SK-N-SH treated with all-trans-retinoic acid at 6 μM for 48 hours (cell line): ENCODE data around the gene FAM78B.

Experiments
- ATAC-seq: fragments of 200-7000 bp; cut with Tn5 transposase; 3 replicates; pipeline ENCODE4 v1.9.1; 2020; ENCODE audit warnings: mild to moderate bottlenecking, moderate library complexity
- ARNTL ChIP-seq: fragments of 450-650 bp; formaldehyde crosslinking; IDR thresholded peaks from 2 replicates; pipeline ENCODE4 v1.5.0; 2020; ENCODE audit warnings: low read depth, mild to moderate bottlenecking, moderate library complexity, borderline replicate concordance
- BACH2 ChIP-seq: fragments of 250-450 bp; sonication (Bioruptor Pico); IDR thresholded peaks from 2 replicates; pipeline ENCODE4 v1.9.0; 2021; ENCODE audit warnings: mild to moderate bottlenecking, borderline replicate concordance
- CSDC2 ChIP-seq: fragments of 250-450 bp; sonication (Bioruptor Pico); IDR thresholded peaks from 2 replicates; pipeline ENCODE4 v1.5.0; 2020; ENCODE audit warnings: mild to moderate bottlenecking, moderate library complexity
- ESRRG ChIP-seq: fragments of 250-450 bp; sonication (Bioruptor Pico); IDR thresholded peaks from 2 replicates; pipeline ENCODE4 v1.6.1; 2021; ENCODE audit warnings: mild to moderate bottlenecking
- GLIS3 ChIP-seq: fragments of 250-450 bp; sonication (Bioruptor Pico); IDR thresholded peaks from 2 replicates; pipeline ENCODE4 v1.5.0; 2020; ENCODE audit warnings: mild to moderate bottlenecking, moderate library complexity
- ISL1 ChIP-seq: fragments of 250-450 bp; sonication (Bioruptor Pico); IDR thresholded peaks from 2 replicates; pipeline ENCODE4 v2.1.2; 2022; ENCODE audit warnings: mild to moderate bottlenecking, moderate library complexity
- OSR1 ChIP-seq: fragments of 250-450 bp; sonication (Bioruptor Pico); IDR thresholded peaks from 2 replicates; pipeline ENCODE4 v1.8.0; 2022; ENCODE audit warnings: moderate library complexity, mild to moderate bottlenecking, inconsistent platforms
- PPARA ChIP-seq: fragments of 250-450 bp; sonication (Bioruptor Pico); IDR thresholded peaks from 2 replicates; pipeline ENCODE4 v1.5.0; 2020; ENCODE audit warnings: mild to moderate bottlenecking, borderline replicate concordance
- RARB ChIP-seq: fragments of 250-450 bp; sonication (Bioruptor Pico); IDR thresholded peaks from 2 replicates; pipeline ENCODE4 v1.8.0; 2021; ENCODE audit warnings: mild to moderate bottlenecking, moderate library complexity
- SNAI2 ChIP-seq: fragments of 250-450 bp; sonication (Bioruptor Pico); IDR thresholded peaks from 2 replicates; pipeline ENCODE4 v1.5.0; 2020; ENCODE audit warnings: mild to moderate bottlenecking, moderate library complexity
- TCF4 ChIP-seq: fragments of 250-450 bp; sonication (Bioruptor Pico); IDR thresholded peaks from 2 replicates; pipeline ENCODE4 v1.8.0; 2021; ENCODE audit warnings: mild to moderate bottlenecking, moderate library complexity, borderline replicate concordance
- TOX ChIP-seq: fragments of 250-450 bp; sonication (Bioruptor Pico); IDR thresholded peaks from 2 replicates; pipeline ENCODE4 v1.8.0; 2021; ENCODE audit warnings: mild to moderate bottlenecking, moderate library complexity, borderline replicate concordance
- ZC3H10 ChIP-seq: fragments of 250-450 bp; sonication (Bioruptor Pico); IDR thresholded peaks from 2 replicates; pipeline ENCODE4 v1.5.1; 2021; ENCODE audit warnings: mild to moderate bottlenecking, moderate library complexity
- ZFP3 ChIP-seq: fragments of 250-450 bp; sonication (Bioruptor Pico); IDR thresholded peaks from 2 replicates; pipeline ENCODE4 v1.5.0; 2020; ENCODE audit warnings: mild to moderate bottlenecking, moderate library complexity
- ZFP30 ChIP-seq: fragments of 450-650 bp; formaldehyde crosslinking; IDR thresholded peaks from 2 replicates; pipeline ENCODE4 v1.5.0; 2022; ENCODE audit warnings: mild to moderate bottlenecking, moderate library complexity
- ZNF565 ChIP-seq: fragments of 450-650 bp; formaldehyde crosslinking; conservative IDR thresholded peaks from 2 replicates; pipeline ENCODE4 v1.5.0; 2020; ENCODE audit warnings: low read depth, mild to moderate bottlenecking, moderate library complexity
- ZNF70 ChIP-seq: fragments of 450-650 bp; formaldehyde crosslinking; IDR thresholded peaks from 2 replicates; pipeline ENCODE4 v1.5.0; 2020; ENCODE audit warnings: mild to moderate bottlenecking, moderate library complexity
- ZNF8 ChIP-seq: fragments of 450-650 bp; formaldehyde crosslinking; IDR thresholded peaks from 2 replicates; pipeline ENCODE4 v1.5.0; 2020; ENCODE audit warnings: mild to moderate bottlenecking, moderate library complexity
- TF ChIP-seq, protein P1 (sequence below): fragments of 250-450 bp; sonication (Bioruptor Pico); IDR thresholded peaks from 2 replicates; pipeline ENCODE4 v1.5.0; 2020; ENCODE audit warnings: mild to moderate bottlenecking, moderate library complexity
- TF ChIP-seq, protein P2 (sequence below): fragments of 250-450 bp; sonication (Bioruptor Pico); IDR thresholded peaks from 2 replicates; pipeline ENCODE4 v1.5.1; 2021; ENCODE audit warnings: mild to moderate bottlenecking, moderate library complexity
- TF ChIP-seq, protein P3 (sequence below): fragments of 250-450 bp; sonication (Bioruptor Pico); IDR thresholded peaks from 2 replicates; pipeline ENCODE4 v1.8.0; 2020; ENCODE audit warnings: mild to moderate bottlenecking, moderate library complexity, borderline replicate concordance
- TF ChIP-seq, protein P4 (sequence below): fragments of 250-450 bp; sonication (Bioruptor Pico); IDR thresholded peaks from 2 replicates; pipeline ENCODE4 v1.8.0; 2021; ENCODE audit warnings: low read depth, mild to moderate bottlenecking, moderate library complexity, borderline replicate concordance
- TF ChIP-seq, protein P5 (sequence below): fragments of 250-450 bp; sonication (Bioruptor Pico); IDR thresholded peaks from 2 replicates; pipeline ENCODE4 v1.5.1; 2020; ENCODE audit warnings: low read depth, mild to moderate bottlenecking, moderate library complexity

FAM78B gene

DNA sequence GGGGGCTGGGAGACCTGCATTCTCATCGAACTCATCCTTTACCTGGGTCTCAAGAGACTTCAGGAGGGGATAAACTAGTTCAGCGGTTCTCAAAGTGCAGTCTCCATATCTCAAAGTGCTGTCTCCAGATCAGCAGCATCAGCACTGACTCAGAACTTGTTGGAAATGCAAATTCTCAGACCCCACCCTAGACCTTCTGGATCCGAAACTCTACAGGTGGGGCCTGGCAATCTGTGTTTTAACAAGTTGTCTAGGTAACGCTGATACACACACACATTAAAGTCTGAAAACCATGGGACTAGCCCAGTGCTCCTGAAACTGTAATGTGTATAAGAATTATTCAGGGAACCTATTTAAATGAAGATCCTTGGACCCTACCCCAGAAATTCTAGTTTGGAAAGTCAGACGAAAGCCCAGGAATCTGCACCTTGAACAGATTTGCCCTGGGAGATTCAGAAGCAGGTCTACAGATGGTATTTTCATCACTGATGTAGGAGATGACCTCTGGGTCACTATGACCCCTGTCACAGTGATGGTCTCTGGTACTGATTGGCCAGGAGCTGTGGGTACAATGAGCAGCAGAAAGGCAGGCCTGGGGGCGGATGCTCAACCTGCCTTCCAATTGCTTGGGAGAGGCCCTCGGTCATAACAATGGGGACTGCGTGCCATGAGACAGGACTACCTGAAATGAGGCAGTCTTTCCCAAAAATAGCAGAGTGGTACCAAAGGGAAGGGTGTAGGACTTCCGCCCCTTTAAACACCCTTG is 127.2 kb downstream of the FAM78B start:
- ATAC-seq, result no peak
- TF ChIP-seq ESRRG (CRISPR knock-in tag), result no peak
- TF ChIP-seq TCF4 (CRISPR knock-in tag), result no peak
- no peak for TF ChIP-seq ZFP3 (CRISPR knock-in tag)
- TF ChIP-seq RARB (CRISPR knock-in tag), result no peak
- TF ChIP-seq, protein P1, sequence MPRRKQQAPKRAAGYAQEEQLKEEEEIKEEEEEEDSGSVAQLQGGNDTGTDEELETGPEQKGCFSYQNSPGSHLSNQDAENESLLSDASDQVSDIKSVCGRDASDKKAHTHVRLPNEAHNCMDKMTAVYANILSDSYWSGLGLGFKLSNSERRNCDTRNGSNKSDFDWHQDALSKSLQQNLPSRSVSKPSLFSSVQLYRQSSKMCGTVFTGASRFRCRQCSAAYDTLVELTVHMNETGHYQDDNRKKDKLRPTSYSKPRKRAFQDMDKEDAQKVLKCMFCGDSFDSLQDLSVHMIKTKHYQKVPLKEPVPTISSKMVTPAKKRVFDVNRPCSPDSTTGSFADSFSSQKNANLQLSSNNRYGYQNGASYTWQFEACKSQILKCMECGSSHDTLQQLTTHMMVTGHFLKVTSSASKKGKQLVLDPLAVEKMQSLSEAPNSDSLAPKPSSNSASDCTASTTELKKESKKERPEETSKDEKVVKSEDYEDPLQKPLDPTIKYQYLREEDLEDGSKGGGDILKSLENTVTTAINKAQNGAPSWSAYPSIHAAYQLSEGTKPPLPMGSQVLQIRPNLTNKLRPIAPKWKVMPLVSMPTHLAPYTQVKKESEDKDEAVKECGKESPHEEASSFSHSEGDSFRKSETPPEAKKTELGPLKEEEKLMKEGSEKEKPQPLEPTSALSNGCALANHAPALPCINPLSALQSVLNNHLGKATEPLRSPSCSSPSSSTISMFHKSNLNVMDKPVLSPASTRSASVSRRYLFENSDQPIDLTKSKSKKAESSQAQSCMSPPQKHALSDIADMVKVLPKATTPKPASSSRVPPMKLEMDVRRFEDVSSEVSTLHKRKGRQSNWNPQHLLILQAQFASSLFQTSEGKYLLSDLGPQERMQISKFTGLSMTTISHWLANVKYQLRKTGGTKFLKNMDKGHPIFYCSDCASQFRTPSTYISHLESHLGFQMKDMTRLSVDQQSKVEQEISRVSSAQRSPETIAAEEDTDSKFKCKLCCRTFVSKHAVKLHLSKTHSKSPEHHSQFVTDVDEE (CRISPR knock-in tag), result no peak
- no peak for TF ChIP-seq PPARA (CRISPR knock-in tag)
- TF ChIP-seq GLIS3 (CRISPR knock-in tag), result no peak
- TF ChIP-seq TOX, result no peak
- TF ChIP-seq, protein P2, sequence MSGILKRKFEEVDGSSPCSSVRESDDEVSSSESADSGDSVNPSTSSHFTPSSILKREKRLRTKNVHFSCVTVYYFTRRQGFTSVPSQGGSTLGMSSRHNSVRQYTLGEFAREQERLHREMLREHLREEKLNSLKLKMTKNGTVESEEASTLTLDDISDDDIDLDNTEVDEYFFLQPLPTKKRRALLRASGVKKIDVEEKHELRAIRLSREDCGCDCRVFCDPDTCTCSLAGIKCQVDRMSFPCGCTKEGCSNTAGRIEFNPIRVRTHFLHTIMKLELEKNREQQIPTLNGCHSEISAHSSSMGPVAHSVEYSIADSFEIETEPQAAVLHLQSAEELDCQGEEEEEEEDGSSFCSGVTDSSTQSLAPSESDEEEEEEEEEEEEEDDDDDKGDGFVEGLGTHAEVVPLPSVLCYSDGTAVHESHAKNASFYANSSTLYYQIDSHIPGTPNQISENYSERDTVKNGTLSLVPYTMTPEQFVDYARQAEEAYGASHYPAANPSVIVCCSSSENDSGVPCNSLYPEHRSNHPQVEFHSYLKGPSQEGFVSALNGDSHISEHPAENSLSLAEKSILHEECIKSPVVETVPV (CRISPR knock-in tag), result no peak
- TF ChIP-seq SNAI2 (CRISPR knock-in tag), result no peak
- no peak for TF ChIP-seq ZFP30 (CRISPR knock-in tag)
- TF ChIP-seq BACH2, result no peak
- TF ChIP-seq ZNF565 (CRISPR knock-in tag), result no peak
- TF ChIP-seq, all 23 proteins: peak for 0

DNA sequence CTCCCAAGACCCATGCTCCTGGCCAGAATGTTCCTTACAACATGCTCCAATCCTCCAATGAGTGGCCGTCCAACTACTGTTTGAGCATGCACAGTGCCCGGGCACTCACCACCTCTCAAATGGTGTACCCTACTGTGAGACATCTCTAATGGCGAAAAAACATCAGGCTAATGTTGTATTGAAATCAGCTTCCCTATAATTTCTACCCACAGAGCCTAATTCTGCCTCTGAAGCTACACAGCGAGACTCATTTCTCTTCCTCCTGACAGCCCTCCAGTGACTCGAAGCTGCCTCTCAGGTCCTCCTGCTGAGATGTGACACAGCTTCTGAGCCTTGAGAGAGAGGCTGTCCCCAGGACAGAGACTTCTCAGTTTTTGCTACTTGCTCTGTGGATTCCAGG is 130.7 kb downstream of the FAM78B start:
- ATAC-seq, result no peak
- no peak for TF ChIP-seq ZC3H10
- no peak for TF ChIP-seq ZNF70 (CRISPR knock-in tag)
- TF ChIP-seq, protein P1 (CRISPR knock-in tag), result no peak
- TF ChIP-seq RARB (CRISPR knock-in tag), result no peak
- TF ChIP-seq ARNTL, result no peak
- TF ChIP-seq ZNF565 (CRISPR knock-in tag), result no peak

DNA sequence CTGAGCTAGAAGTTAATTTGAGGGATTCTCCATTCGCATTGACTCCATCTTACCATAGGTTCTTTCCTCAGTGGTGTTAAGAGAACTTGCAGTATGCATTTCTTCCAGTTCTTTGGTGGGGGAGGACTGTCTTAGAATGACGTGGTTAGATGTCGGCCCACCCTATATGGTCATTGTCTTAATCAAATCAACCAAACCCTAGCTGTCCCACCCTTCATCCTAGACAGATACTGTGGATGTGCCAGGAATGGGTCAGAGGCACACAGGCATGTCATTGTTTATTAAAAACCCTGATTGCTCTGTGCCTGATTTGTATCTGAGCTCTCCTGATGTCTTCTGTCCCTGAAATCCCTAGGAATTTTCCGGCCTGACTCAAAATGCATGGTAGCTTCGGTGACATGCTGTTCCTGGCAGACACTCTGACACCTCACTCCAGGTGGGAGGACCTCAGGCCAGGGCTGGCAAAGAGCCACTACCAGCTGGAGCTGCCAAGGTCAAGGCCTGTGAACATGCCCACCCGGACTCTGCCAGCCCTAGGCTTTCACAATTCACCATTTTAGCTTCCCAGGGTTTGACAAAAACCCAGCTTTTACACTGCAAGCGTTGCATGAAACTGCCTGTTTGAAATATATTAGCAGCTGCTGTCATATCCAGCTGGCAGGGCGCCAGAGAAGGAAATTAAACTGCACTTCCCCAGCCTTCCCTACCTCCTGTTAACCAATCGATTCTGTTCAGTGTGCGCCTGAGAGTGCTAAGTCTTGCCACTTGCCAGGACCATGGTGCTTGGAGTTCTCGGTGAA is 134.0 kb downstream of the FAM78B start:
- no peak for ATAC-seq
- TF ChIP-seq, protein P3, sequence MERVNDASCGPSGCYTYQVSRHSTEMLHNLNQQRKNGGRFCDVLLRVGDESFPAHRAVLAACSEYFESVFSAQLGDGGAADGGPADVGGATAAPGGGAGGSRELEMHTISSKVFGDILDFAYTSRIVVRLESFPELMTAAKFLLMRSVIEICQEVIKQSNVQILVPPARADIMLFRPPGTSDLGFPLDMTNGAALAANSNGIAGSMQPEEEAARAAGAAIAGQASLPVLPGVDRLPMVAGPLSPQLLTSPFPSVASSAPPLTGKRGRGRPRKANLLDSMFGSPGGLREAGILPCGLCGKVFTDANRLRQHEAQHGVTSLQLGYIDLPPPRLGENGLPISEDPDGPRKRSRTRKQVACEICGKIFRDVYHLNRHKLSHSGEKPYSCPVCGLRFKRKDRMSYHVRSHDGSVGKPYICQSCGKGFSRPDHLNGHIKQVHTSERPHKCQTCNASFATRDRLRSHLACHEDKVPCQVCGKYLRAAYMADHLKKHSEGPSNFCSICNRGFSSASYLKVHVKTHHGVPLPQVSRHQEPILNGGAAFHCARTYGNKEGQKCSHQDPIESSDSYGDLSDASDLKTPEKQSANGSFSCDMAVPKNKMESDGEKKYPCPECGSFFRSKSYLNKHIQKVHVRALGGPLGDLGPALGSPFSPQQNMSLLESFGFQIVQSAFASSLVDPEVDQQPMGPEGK (CRISPR knock-in tag), result no peak
- TF ChIP-seq OSR1 (CRISPR knock-in tag) (no peak), ESRRG (CRISPR knock-in tag) (no peak), ISL1 (CRISPR knock-in tag) (no peak), GLIS3 (CRISPR knock-in tag) (no peak), ZC3H10 (no peak), ZNF70 (CRISPR knock-in tag) (no peak), ZNF8 (CRISPR knock-in tag) (no peak), CSDC2 (CRISPR knock-in tag) (no peak), RARB (CRISPR knock-in tag) (no peak), PPARA (CRISPR knock-in tag) (no peak), ZFP30 (CRISPR knock-in tag) (no peak), BACH2 (no peak)
- TF ChIP-seq, protein P4, sequence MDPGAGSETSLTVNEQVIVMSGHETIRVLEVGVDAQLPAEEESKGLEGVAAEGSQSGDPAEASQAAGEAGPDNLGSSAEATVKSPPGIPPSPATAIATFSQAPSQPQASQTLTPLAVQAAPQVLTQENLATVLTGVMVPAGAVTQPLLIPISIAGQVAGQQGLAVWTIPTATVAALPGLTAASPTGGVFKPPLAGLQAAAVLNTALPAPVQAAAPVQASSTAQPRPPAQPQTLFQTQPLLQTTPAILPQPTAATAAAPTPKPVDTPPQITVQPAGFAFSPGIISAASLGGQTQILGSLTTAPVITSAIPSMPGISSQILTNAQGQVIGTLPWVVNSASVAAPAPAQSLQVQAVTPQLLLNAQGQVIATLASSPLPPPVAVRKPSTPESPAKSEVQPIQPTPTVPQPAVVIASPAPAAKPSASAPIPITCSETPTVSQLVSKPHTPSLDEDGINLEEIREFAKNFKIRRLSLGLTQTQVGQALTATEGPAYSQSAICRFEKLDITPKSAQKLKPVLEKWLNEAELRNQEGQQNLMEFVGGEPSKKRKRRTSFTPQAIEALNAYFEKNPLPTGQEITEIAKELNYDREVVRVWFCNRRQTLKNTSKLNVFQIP (CRISPR knock-in tag), result no peak
- TF ChIP-seq, protein P5, sequence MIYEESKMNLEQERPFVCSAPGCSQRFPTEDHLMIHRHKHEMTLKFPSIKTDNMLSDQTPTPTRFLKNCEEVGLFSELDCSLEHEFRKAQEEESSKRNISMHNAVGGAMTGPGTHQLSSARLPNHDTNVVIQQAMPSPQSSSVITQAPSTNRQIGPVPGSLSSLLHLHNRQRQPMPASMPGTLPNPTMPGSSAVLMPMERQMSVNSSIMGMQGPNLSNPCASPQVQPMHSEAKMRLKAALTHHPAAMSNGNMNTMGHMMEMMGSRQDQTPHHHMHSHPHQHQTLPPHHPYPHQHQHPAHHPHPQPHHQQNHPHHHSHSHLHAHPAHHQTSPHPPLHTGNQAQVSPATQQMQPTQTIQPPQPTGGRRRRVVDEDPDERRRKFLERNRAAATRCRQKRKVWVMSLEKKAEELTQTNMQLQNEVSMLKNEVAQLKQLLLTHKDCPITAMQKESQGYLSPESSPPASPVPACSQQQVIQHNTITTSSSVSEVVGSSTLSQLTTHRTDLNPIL (CRISPR knock-in tag), result no peak
